Erythroblast (primary cell): ENCODE data around the gene PTPRCAP.

Experiments used
- GATA1 ChIP-seq: IDR thresholded peaks from 2 replicates; pipeline ENCODE4 v1.6.1; 2011; ENCODE audit warnings: low read depth, mild to moderate bottlenecking, control low read depth, low read length, moderate library complexity
- POLR2A ChIP-seq: IDR thresholded peaks from 2 replicates; pipeline ENCODE4 v1.6.1; 2011; ENCODE audit warnings: mild to moderate bottlenecking, low read length

- TF ChIP-seq POLR2A: no peak
- no peak for TF ChIP-seq GATA1
These were observed 46.6 kb upstream of the PTPRCAP start for GRCh38 chr11:67483831-67484665.
